Stimulated activated effector memory CD8-positive, alpha-beta T cell treated with anti-CD3 and anti-CD28 coated beads, Interleukin-12 subunit alpha, Interleukin-12 subunit beta, amount 100 ng/mL, for 72 hours (primary cell): ENCODE data around the gene DGKI.

ENCODE experiments used
- ATAC-seq: fragments of 150-1000 bp; cut with Tn5 transposase; 2 replicates; pipeline ENCODE4 v1.10.0; 2021
- DNase-seq, 2 donors: peaks; one replicate each; pipeline ENCODE4 v3.0.0; 2021 to 2022; ENCODE audit warnings: low spot score in 2 of 2
- H3K27ac Mint-ChIP-seq: one replicate; pipeline ENCODE4 v1.8.0; 2022; ENCODE audit warnings: mild to moderate bottlenecking, mixed read lengths
- H3K36me3 Mint-ChIP-seq: one replicate; pipeline ENCODE4 v1.8.0; 2022; ENCODE audit warnings: mild to moderate bottlenecking, mixed read lengths
- H3K4me1 Mint-ChIP-seq: one replicate; pipeline ENCODE4 v1.8.0; 2022; ENCODE audit warnings: mixed read lengths
- H3K4me3 Mint-ChIP-seq: one replicate; pipeline ENCODE4 v1.8.0; 2022; ENCODE audit warnings: mild to moderate bottlenecking, mixed read lengths
- H3K9me3 Mint-ChIP-seq: one replicate; pipeline ENCODE4 v1.8.0; 2022; ENCODE audit warnings: mixed read lengths

The DGKI gene

DNA sequence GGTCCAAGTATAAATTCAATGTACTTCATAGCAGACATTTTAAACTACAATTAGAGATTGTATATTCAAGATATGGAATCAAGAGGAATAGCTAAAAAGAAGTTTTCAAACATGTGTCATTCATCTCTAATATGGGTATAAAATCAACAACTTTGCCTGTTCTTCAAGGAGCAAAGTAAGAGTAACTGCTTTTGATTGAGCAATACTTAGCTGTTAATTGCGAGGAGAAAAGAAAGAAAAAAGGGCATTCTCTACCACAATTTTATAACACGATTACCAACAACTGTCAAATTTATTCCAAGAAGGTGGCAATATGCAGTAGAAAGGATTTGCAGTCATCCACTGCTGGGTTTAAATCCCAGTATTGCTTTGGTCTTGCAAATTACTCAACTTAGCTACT is 356.9 kb downstream of the DGKI start:
- no peak overlapping the region for H3K27ac Mint-ChIP-seq
- H3K36me3 Mint-ChIP-seq = no peaks in the 10 kb centered on the region
- DNase-seq (no peak), ATAC-seq (no peak)
- peaks cover 14% of the 10 kb centered on the region for H3K9me3 Mint-ChIP-seq
- H3K4me1 Mint-ChIP-seq = no peaks in the 10 kb centered on the region
- no peak overlapping the region for H3K4me3 Mint-ChIP-seq

- Mint-ChIP-seq H3K4me3 (no peak overlapping the region), H3K4me1 (no peaks in the 10 kb centered on the region), H3K9me3 (peaks cover 5% of the 10 kb centered on the region), H3K36me3 (no peaks in the 10 kb centered on the region), H3K27ac (no peak overlapping the region)
- ATAC-seq = no peak
- DNase-seq = no peak
These were observed 358.7 kb downstream of the DGKI start for GRCh38 chr7:137488038-137488437.

- Mint-ChIP-seq H3K4me3 (no peak overlapping the region), H3K9me3 (peaks cover 9% of the 10 kb centered on the region), H3K4me1 (no peaks in the 10 kb centered on the region), H3K36me3 (no peaks in the 10 kb centered on the region), H3K27ac (no peak overlapping the region)
- DNase-seq = no peak
- ATAC-seq = no peak
These were observed 361.0 kb downstream of the DGKI start for GRCh38 chr7:137485818-137486217.

- Mint-ChIP-seq H3K27ac (no peak overlapping the region), H3K9me3 (peaks cover 9% of the 10 kb centered on the region), H3K4me1 (no peaks in the 10 kb centered on the region), H3K36me3 (no peaks in the 10 kb centered on the region), H3K4me3 (no peak overlapping the region)
- DNase-seq = no peak
- no peak for ATAC-seq
These were observed 362.4 kb downstream of the DGKI start for GRCh38 chr7:137484326-137484725.

DNA sequence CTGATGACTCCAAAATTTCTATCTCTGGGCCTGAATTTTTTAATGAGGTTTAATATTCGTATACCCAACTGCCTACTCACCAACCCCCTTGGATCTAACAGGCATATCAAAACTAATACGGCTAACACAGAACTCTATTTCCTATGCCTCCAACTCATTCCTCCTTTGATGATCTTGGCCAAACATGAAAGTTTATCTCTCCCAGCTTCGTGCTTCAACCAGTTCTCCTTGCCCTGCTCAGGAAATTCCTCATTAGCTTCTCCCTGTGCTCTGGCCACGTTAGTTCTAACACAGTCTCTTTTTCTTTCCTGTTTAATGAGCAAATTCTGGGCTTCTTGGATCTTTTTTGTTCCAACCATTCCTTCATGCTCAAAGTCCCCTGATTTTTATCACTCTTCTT is 364.3 kb downstream of the DGKI start:
- no peak for ATAC-seq
- H3K36me3 Mint-ChIP-seq = no peaks in the 10 kb centered on the region
- H3K27ac Mint-ChIP-seq = no peak overlapping the region
- H3K9me3 Mint-ChIP-seq = peaks cover 9% of the 10 kb centered on the region
- no peak overlapping the region for H3K4me3 Mint-ChIP-seq
- H3K4me1 Mint-ChIP-seq = no peaks in the 10 kb centered on the region
- no peak for DNase-seq

DNA sequence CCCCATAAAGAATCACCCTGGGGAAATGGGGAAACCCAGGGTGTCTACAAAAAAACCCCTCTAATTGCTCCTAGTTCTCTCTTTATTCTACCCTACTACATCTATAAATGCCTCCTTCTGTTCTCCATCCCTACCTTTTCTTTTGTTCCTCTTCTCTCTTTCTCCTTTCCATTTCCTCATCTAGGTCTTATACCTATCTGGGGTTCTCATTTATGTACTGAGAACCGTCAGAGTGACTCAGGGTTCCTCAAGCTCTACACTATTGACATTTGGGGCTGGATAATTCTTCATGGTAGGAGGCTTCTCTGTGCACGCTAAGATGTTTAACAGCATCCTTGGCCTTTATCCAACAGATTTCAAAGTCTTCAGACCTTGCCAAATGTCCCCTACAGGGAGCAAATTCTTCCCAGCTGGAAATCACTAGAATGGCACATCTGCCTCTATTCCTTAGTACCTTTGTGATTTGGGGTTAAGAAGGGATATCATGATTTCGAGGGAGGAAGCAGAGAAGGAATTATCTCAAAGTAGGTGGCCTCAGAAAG is 365.9 kb downstream of the DGKI start:
- DNase-seq (no peak), ATAC-seq (no peak)
- H3K9me3 Mint-ChIP-seq = peaks cover 9% of the 10 kb centered on the region
- no peaks in the 10 kb centered on the region for H3K36me3 Mint-ChIP-seq
- no peak overlapping the region for H3K27ac Mint-ChIP-seq
- no peak overlapping the region for H3K4me3 Mint-ChIP-seq
- no peaks in the 10 kb centered on the region for H3K4me1 Mint-ChIP-seq

DNA sequence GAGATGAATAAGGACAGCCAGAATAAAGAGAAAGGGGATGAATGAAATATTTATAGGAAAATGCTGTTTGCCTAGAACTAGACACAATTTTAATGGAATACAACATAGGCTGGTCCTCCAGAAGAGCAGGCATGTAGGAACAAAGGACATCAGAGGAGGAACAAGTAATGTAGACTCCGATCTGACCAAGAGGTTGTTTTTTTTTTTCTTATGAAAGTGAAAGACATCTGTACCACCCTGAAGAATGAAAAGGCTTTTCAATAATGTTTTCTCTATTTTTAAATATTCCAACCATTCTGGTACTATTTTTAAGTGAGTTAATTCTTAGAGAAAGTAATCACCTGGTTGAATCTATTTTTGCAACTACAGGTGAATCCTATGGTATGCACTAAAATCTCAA is 366.4 kb downstream of the DGKI start:
- Mint-ChIP-seq H3K4me3 (no peak overlapping the region), H3K4me1 (no peaks in the 10 kb centered on the region), H3K27ac (no peak overlapping the region), H3K9me3 (peaks cover 9% of the 10 kb centered on the region), H3K36me3 (no peaks in the 10 kb centered on the region)
- DNase-seq (no peak), ATAC-seq (no peak)

GRCh38 chr7:137476937-137477336 is 369.8 kb downstream of the DGKI start:
- Mint-ChIP-seq H3K4me1 (no peaks in the 10 kb centered on the region), H3K36me3 (no peaks in the 10 kb centered on the region), H3K9me3 (no peaks in the 10 kb centered on the region), H3K27ac (no peak overlapping the region), H3K4me3 (no peak overlapping the region)
- no peak for DNase-seq
- no peak for ATAC-seq

GRCh38 chr7:137475966-137476365 is 370.8 kb downstream of the DGKI start:
- ATAC-seq (no peak), DNase-seq (no peak)
- no peaks in the 10 kb centered on the region for H3K4me1 Mint-ChIP-seq
- H3K27ac Mint-ChIP-seq = no peak overlapping the region
- H3K4me3 Mint-ChIP-seq = no peak overlapping the region
- H3K36me3 Mint-ChIP-seq = no peaks in the 10 kb centered on the region
- no peaks in the 10 kb centered on the region for H3K9me3 Mint-ChIP-seq

- Mint-ChIP-seq H3K27ac (no peak overlapping the region), H3K4me3 (no peak overlapping the region), H3K4me1 (no peaks in the 10 kb centered on the region), H3K9me3 (no peaks in the 10 kb centered on the region), H3K36me3 (no peaks in the 10 kb centered on the region)
- ATAC-seq = no peak
- no peak for DNase-seq
These were observed 372.2 kb downstream of the DGKI start for GRCh38 chr7:137474540-137475026.

GRCh38 chr7:137471128-137471527 is 375.6 kb downstream of the DGKI start:
- Mint-ChIP-seq H3K9me3 (no peaks in the 10 kb centered on the region), H3K4me1 (no peaks in the 10 kb centered on the region), H3K4me3 (no peak overlapping the region), H3K27ac (no peak overlapping the region), H3K36me3 (no peaks in the 10 kb centered on the region)
- no peak for DNase-seq
- no peak for ATAC-seq

- Mint-ChIP-seq H3K27ac (no peak overlapping the region), H3K4me3 (no peak overlapping the region), H3K9me3 (peaks cover 2% of the 10 kb centered on the region), H3K36me3 (no peaks in the 10 kb centered on the region), H3K4me1 (no peaks in the 10 kb centered on the region)
- ATAC-seq (no peak), DNase-seq (no peak)
These were observed 376.9 kb downstream of the DGKI start for GRCh38 chr7:137469858-137470257.

DNA sequence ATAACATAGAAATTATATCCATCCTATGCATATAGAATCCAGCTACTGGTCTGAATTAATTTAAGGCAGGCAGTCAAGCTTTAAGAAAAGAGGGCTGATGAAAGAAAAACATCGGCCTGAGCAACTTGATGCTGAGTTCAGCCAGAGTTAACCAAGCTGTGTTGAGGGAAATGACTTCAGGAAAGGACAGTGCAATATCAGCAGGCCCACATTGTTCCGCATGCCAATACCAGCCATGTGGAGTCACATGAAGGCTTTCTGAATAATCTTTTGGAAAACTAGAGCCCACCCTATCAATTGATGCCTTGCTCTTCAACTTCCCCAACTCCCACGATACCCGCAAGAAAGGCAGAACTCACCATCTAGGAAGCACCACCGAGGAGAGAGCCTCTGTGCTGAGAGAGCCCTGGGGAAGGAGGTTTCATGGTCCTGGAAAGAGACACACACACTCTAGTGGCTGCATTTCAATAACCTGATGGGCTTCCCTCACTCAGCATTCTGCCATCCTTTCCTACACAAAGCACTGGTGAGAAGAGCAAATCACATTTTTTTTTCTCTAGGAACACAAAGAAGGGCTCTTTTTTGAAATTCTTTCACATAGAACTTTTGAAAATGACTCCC is 377.5 kb downstream of the DGKI start:
- no peak overlapping the region for H3K27ac Mint-ChIP-seq
- H3K4me1 Mint-ChIP-seq = no peaks in the 10 kb centered on the region
- peaks cover 2% of the 10 kb centered on the region for H3K9me3 Mint-ChIP-seq
- H3K4me3 Mint-ChIP-seq = no peak overlapping the region
- no peak for DNase-seq
- ATAC-seq = no peak
- H3K36me3 Mint-ChIP-seq = no peaks in the 10 kb centered on the region

DNA sequence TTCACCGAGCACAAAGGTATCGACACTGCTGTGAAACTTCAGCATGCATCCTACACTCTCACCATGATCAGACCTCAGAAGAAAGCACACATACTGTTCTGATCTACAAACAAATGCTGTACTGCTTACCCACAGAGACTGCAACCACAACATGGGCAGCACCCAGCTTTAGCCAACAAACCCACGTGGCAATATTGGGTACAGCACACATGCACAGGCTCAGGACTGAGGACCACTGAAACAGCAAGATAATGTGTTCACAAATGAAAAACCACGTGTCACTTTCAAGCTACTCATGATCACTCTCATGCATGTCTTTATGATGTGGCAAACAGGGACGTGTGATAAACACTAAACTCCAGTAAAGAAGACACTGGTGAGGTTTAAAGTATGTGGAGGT is 383.9 kb downstream of the DGKI start:
- H3K4me3 Mint-ChIP-seq = no peak overlapping the region
- H3K4me1 Mint-ChIP-seq = no peaks in the 10 kb centered on the region
- DNase-seq (no peak), ATAC-seq (no peak)
- H3K36me3 Mint-ChIP-seq = no peaks in the 10 kb centered on the region
- H3K9me3 Mint-ChIP-seq = peaks cover 2% of the 10 kb centered on the region
- H3K27ac Mint-ChIP-seq = no peak overlapping the region

DNA sequence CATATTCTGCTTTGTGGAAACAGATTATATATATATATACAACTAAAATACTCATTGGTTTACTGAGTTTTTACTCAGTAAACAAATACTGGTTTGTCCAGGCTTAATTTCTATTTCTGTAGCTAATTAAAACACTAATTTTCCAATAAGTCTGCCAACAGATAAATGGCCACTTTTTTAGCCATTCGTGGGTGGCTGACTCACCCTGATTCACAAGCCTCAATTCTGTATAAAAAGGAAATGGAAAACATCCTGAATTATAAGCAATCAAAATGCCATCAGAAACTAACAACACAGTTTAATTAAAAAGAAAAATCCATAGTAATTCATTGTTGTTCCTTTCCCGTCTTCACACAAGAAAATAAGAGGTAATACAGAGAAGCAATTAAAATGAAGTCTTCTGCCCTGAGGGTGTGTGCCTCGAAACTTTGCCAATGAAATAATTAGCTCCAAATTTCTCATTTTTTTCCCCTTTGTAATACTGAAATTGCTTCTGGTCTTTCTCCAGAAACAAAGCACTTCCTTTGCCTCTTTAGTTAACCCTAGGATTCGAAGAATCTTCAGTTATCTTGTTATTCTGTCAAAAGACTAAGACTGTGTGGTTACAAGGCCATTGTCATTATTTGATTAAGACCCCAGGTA is 384.6 kb downstream of the DGKI start:
- H3K4me1 Mint-ChIP-seq = no peaks in the 10 kb centered on the region
- no peak for ATAC-seq
- no peak for DNase-seq
- H3K9me3 Mint-ChIP-seq = peaks cover 2% of the 10 kb centered on the region
- no peak overlapping the region for H3K27ac Mint-ChIP-seq
- no peak overlapping the region for H3K4me3 Mint-ChIP-seq
- no peaks in the 10 kb centered on the region for H3K36me3 Mint-ChIP-seq

GRCh38 chr7:137458399-137458798 is 388.4 kb downstream of the DGKI start:
- no peaks in the 10 kb centered on the region for H3K9me3 Mint-ChIP-seq
- DNase-seq (no peak), ATAC-seq (no peak)
- no peaks in the 10 kb centered on the region for H3K4me1 Mint-ChIP-seq
- no peak overlapping the region for H3K4me3 Mint-ChIP-seq
- no peaks in the 10 kb centered on the region for H3K36me3 Mint-ChIP-seq
- no peak overlapping the region for H3K27ac Mint-ChIP-seq
